ENCODE measurements around the gene TMEM220.

Gene TMEM220

DNA sequence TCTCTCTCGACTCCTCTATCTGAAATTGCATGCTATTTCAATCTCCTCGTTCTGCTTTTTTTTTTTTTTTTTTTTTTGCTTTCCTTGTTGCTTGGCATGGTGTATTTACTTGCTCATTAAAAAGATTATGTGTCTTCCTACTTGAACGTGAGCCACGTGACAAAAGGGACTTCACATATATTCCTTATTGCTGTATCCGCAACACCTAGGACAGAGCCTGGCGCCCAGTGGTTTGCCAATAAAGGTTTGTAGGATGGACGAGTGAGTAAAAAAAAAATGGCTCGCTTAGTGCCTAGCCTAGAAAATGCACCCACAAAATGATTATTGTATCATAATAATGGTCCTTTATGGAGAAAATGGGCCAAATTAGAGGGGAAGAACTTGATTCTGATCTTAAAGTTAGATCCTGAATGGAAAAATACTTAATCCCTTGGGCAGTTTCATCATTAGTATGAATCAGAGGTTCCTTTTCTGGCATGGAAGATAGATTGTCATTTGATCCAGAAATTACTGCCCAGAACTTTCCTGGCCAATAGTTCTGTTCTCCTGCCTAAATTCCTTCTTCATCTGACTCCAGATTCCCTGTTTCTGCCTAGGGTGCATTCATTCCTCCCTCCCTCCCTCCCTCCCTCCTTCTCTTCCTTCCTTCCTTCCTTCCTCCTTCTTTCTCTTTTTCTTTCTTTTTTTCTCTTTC is 13.6 kb upstream of the TMEM220 start:
- DNase-seq (no peak), ATAC-seq (ENCODE audit: insufficient read depth, low read depth) (no peak)
- Histone ChIP-seq H3K27me3 (ENCODE audit: insufficient read depth, low read length, poor library complexity) (peaks cover 23% of the 10 kb centered on the region), H2AFZ (ENCODE audit: low read depth, low read length) (no peak overlapping the region), H3K9me3 (ENCODE audit: insufficient read depth, low read length, severe bottlenecking) (no peaks in the 10 kb centered on the region), H3K27ac (ENCODE audit: low read length) (no peak overlapping the region), H4K20me1 (ENCODE audit: insufficient read depth, low read length) (peaks cover 3% of the 10 kb centered on the region; the same call in 1 of the 2 replicates), H3K4me1 (ENCODE audit: insufficient read depth, low read length) (no peaks in the 10 kb centered on the region), H3K36me3 (ENCODE audit: insufficient read depth, low read length) (no peaks in the 10 kb centered on the region), H3K79me2 (ENCODE audit: insufficient read depth, low read length) (no peaks in the 10 kb centered on the region), H3K4me3 (ENCODE audit: low read depth in 1 of 2, low read length in 2 of 2) (no peak overlapping the region), H3K4me2 (ENCODE audit: insufficient read depth, low read length) (no peak overlapping the region), H3K9ac (ENCODE audit: low read depth, low read length) (no peak overlapping the region)
- TF ChIP-seq, protein P1, sequence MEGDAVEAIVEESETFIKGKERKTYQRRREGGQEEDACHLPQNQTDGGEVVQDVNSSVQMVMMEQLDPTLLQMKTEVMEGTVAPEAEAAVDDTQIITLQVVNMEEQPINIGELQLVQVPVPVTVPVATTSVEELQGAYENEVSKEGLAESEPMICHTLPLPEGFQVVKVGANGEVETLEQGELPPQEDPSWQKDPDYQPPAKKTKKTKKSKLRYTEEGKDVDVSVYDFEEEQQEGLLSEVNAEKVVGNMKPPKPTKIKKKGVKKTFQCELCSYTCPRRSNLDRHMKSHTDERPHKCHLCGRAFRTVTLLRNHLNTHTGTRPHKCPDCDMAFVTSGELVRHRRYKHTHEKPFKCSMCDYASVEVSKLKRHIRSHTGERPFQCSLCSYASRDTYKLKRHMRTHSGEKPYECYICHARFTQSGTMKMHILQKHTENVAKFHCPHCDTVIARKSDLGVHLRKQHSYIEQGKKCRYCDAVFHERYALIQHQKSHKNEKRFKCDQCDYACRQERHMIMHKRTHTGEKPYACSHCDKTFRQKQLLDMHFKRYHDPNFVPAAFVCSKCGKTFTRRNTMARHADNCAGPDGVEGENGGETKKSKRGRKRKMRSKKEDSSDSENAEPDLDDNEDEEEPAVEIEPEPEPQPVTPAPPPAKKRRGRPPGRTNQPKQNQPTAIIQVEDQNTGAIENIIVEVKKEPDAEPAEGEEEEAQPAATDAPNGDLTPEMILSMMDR (IDR thresholded peaks at IDR 0.05; ENCODE audit: borderline replicate concordance, extremely low read depth, low read length, poor library complexity, severe bottlenecking) = no peak
- TF ChIP-seq EZH2 (IDR thresholded peaks at IDR 0.05; ENCODE audit: borderline replicate concordance, low read depth, low read length, severe bottlenecking) = no peak

- Histone ChIP-seq H3K79me2 (ENCODE audit: insufficient read depth, low read length) (no peaks in the 10 kb centered on the region), H3K4me1 (ENCODE audit: insufficient read depth, low read length) (no peaks in the 10 kb centered on the region), H4K20me1 (ENCODE audit: insufficient read depth, low read length) (peaks cover 2% of the 10 kb centered on the region; the same call in 1 of the 2 replicates), H3K27me3 (ENCODE audit: insufficient read depth, low read length, poor library complexity) (peaks cover 19% of the 10 kb centered on the region), H3K36me3 (ENCODE audit: insufficient read depth, low read length) (no peaks in the 10 kb centered on the region), H3K9me3 (ENCODE audit: insufficient read depth, low read length, severe bottlenecking) (no peaks in the 10 kb centered on the region), H3K9ac (ENCODE audit: low read depth, low read length) (no peak overlapping the region), H3K4me3 (ENCODE audit: low read depth in 1 of 2, low read length in 2 of 2) (no peak overlapping the region), H2AFZ (ENCODE audit: low read depth, low read length) (no peak overlapping the region), H3K4me2 (ENCODE audit: insufficient read depth, low read length) (no peak overlapping the region), H3K27ac (ENCODE audit: low read length) (no peak overlapping the region)
- DNase-seq (no peak), ATAC-seq (ENCODE audit: insufficient read depth, low read depth) (no peak)
- TF ChIP-seq, protein P1 (IDR thresholded peaks at IDR 0.05; ENCODE audit: borderline replicate concordance, extremely low read depth, low read length, poor library complexity, severe bottlenecking) = no peak
- no peak for TF ChIP-seq EZH2 (IDR thresholded peaks at IDR 0.05; ENCODE audit: borderline replicate concordance, low read depth, low read length, severe bottlenecking)
These were observed 12.6 kb upstream of the TMEM220 start for GRCh38 chr17:10742431-10742830.

- DNase-seq = no peak
- H3K79me2 ChIP-seq (ENCODE audit: insufficient read depth, low read length) = no peaks in the 10 kb centered on the region
- no peak for ATAC-seq (ENCODE audit: insufficient read depth, low read depth)
- no peak overlapping the region for H3K4me2 ChIP-seq (ENCODE audit: insufficient read depth, low read length)
- H3K27ac ChIP-seq (ENCODE audit: low read length) = no peak overlapping the region
- peaks cover 14% of the 10 kb centered on the region for H3K27me3 ChIP-seq (ENCODE audit: insufficient read depth, low read length, poor library complexity)
- no peak overlapping the region for H3K4me3 ChIP-seq (ENCODE audit: low read depth in 1 of 2, low read length in 2 of 2)
- H4K20me1 ChIP-seq (ENCODE audit: insufficient read depth, low read length) = no peaks in the 10 kb centered on the region
- no peaks in the 10 kb centered on the region for H3K36me3 ChIP-seq (ENCODE audit: insufficient read depth, low read length)
- H3K4me1 ChIP-seq (ENCODE audit: insufficient read depth, low read length) = no peaks in the 10 kb centered on the region
- TF ChIP-seq, protein P1 (IDR thresholded peaks at IDR 0.05; ENCODE audit: borderline replicate concordance, extremely low read depth, low read length, poor library complexity, severe bottlenecking) = no peak
- TF ChIP-seq EZH2 (IDR thresholded peaks at IDR 0.05; ENCODE audit: borderline replicate concordance, low read depth, low read length, severe bottlenecking) = no peak
- no peaks in the 10 kb centered on the region for H3K9me3 ChIP-seq (ENCODE audit: insufficient read depth, low read length, severe bottlenecking)
- no peak overlapping the region for H2AFZ ChIP-seq (ENCODE audit: low read depth, low read length)
- no peak overlapping the region for H3K9ac ChIP-seq (ENCODE audit: low read depth, low read length)
These were observed 11.8 kb upstream of the TMEM220 start for GRCh38 chr17:10741416-10742135.

All from DND-41 (cell line).